ENCODE results near the gene GATC.

- TF ChIP-seq CTCF (IDR thresholded peaks at IDR 0.05), result no peak
- no peak for TF ChIP-seq EZH2 (IDR thresholded peaks at IDR 0.05; ENCODE audit: borderline replicate concordance, insufficient read depth, low read depth, low read length, poor library complexity, severe bottlenecking)
Observed at GRCh38 chr12:120404271-120404670, 42.0 kb upstream of the GATC start.
